Karpas-422 (cell line): Measurements from ENCODE around the gene TRIB2. TPM values are rescaled to one million over a fixed set of nuclear protein-coding genes. Genes with fewer than 3 reads are reported as not detected.

Experiments
- DNase-seq: peaks from one replicate; pipeline ENCODE4 v3.0.0-alpha.2; 2015
- H2AFZ ChIP-seq: fragments of 200-600 bp; sonication (generic); 2 replicates; pipeline ENCODE4 v1.6.1; 2014; ENCODE audit warnings: antibody characterized with exemption, low read length, mixed read lengths
- H3K27ac ChIP-seq: fragments of 200-600 bp; sonication (generic); 2 replicates; pipeline ENCODE4 v1.5.1; 2014; ENCODE audit warnings: mild to moderate bottlenecking, low read length, moderate library complexity
- H3K27me3 ChIP-seq: fragments of 200-600 bp; sonication (generic); 2 replicates; pipeline ENCODE4 v1.6.1; 2014; ENCODE audit warnings: low read length, mixed read lengths
- H3K36me3 ChIP-seq: fragments of 200-600 bp; sonication (generic); 2 replicates; pipeline ENCODE4 v1.6.1; 2014; ENCODE audit warnings: low read length, mixed read lengths; ENCODE audit not compliant: insufficient read depth
- H3K4me1 ChIP-seq: fragments of 200-600 bp; sonication (generic); 2 replicates; pipeline ENCODE4 v1.6.1; 2014; ENCODE audit warnings: mild to moderate bottlenecking, low read length, mixed read lengths
- H3K4me2 ChIP-seq: fragments of 200-600 bp; sonication (generic); 2 replicates; pipeline ENCODE4 v1.6.1; 2014; ENCODE audit warnings: low read length, low read depth, mild to moderate bottlenecking; ENCODE audit not compliant: poor library complexity, severe bottlenecking
- H3K4me3 ChIP-seq: fragments of 200-600 bp; sonication (generic); 2 replicates; pipeline ENCODE4 v1.5.1; 2014; ENCODE audit warnings: mild to moderate bottlenecking, antibody characterized with exemption, low read length, mixed read lengths
- H3K79me2 ChIP-seq: fragments of 200-600 bp; sonication (generic); 2 replicates; pipeline ENCODE4 v1.6.1; 2014; ENCODE audit warnings: mild to moderate bottlenecking, low read length, mixed read lengths
- H3K9ac ChIP-seq: fragments of 200-600 bp; sonication (generic); 2 replicates; pipeline ENCODE4 v1.6.0; 2014; ENCODE audit warnings: low read length
- H3K9me2 ChIP-seq: fragments of 200-600 bp; sonication (generic), shearing (Covaris generic); replicated peaks from 2 replicates; pipeline ENCODE4 v1.6.0; 2014; ENCODE audit warnings: mild to moderate bottlenecking, low read length, moderate library complexity; ENCODE audit not compliant: insufficient read depth
- H3K9me3 ChIP-seq: fragments of 300-700, 200-600 bp; sonication (generic); 2 replicates; pipeline ENCODE4 v1.6.1; 2014; ENCODE audit warnings: low read length, mixed read lengths
- H4K20me1 ChIP-seq: fragments of 200-600 bp; sonication (generic); 2 replicates; pipeline ENCODE4 v1.6.1; 2014; ENCODE audit warnings: mild to moderate bottlenecking, antibody characterized with exemption, low read length, low read depth; ENCODE audit not compliant: insufficient read depth
- total RNA-seq: library from RNA; depleted of rRNA; stranded (reverse); fragments of >200 nt; shearing (Covaris generic); gene quantifications from 2 replicates; pipeline ENCODE4 v1.2.3, GENCODE V29; 2014; ENCODE audit warnings: low replicate concordance

The TRIB2 gene
- total RNA-seq, 1 experiment from 2014 or later = 188 TPM

DNA sequence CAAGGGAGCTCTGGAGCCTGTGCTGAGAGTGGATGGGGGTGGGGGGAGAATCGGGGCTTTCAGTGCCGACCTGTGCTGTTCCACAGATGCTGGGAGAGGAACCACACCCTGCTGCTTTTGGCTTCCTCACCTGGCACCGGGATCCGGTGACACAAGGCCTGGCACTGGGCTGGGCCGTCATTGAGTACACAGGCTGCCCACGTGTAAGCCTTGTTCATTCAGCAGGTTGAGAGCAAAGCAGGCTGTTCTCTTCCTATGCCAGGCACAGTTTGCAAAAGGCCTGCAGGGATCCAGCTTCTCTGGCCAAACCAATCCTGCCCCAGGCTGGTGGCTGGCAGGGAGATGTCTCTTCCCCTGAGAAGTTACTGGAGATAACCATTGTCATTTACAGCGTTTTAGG, 17.1 kb downstream of the TRIB2 start:
- Histone ChIP-seq H3K9ac (no peak overlapping the region), H3K79me2 (peaks cover 53% of the 10 kb centered on the region), H3K36me3 (peaks cover 69% of the 10 kb centered on the region; the same call in 1 of the 2 replicates), H3K27me3 (no peaks in the 10 kb centered on the region), H3K27ac (no peak overlapping the region), H3K4me2 (no peak overlapping the region), H4K20me1 (peaks cover 86% of the 10 kb centered on the region), H3K4me3 (no peak overlapping the region), H3K4me1 (peaks cover 10% of the 10 kb centered on the region), H3K9me3 (no peaks in the 10 kb centered on the region), H3K9me2 (no peaks in the 10 kb centered on the region), H2AFZ (no peak overlapping the region)
- DNase-seq = no peak

GRCh38 chr2:12734914-12735654, 18.3 kb downstream of the TRIB2 start:
- Histone ChIP-seq H4K20me1 (peaks cover 84% of the 10 kb centered on the region), H2AFZ (no peak overlapping the region), H3K9me2 (no peaks in the 10 kb centered on the region), H3K36me3 (peaks cover 66% of the 10 kb centered on the region), H3K9me3 (no peaks in the 10 kb centered on the region), H3K4me1 (peaks cover 10% of the 10 kb centered on the region), H3K4me2 (no peak overlapping the region), H3K9ac (no peak overlapping the region), H3K4me3 (no peak overlapping the region), H3K27ac (no peak overlapping the region), H3K27me3 (no peaks in the 10 kb centered on the region), H3K79me2 (peaks cover 41% of the 10 kb centered on the region)
- DNase-seq = no peak

DNA sequence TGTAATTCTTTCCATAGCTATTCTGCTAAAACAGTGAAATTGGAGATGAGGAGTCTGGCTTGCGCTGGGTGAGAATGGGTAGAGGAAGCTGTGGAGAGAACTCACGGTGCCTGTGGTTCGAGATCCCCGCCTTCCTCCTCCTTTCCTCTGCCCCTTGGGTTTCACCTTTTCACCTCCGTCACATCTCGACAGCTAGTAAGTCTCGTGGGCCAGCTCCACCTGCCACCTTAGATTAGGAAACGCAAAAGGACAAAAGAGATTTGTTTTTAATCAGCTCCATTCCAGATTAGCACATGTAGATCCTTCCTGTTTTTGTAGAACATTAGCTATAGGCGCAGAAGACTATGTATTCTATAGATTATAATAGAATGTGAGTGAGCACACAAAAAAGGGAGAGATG, 20.6 kb downstream of the TRIB2 start:
- no peak for DNase-seq
- Histone ChIP-seq H4K20me1 (peaks cover 82% of the 10 kb centered on the region), H3K79me2 (peaks cover 26% of the 10 kb centered on the region), H3K27ac (no peak overlapping the region), H3K4me1 (peaks cover 10% of the 10 kb centered on the region), H3K36me3 (peaks cover 61% of the 10 kb centered on the region), H2AFZ (no peak overlapping the region), H3K9me2 (no peaks in the 10 kb centered on the region), H3K9ac (no peak overlapping the region), H3K9me3 (no peaks in the 10 kb centered on the region), H3K4me3 (no peak overlapping the region), H3K27me3 (no peaks in the 10 kb centered on the region), H3K4me2 (no peak overlapping the region)

DNA sequence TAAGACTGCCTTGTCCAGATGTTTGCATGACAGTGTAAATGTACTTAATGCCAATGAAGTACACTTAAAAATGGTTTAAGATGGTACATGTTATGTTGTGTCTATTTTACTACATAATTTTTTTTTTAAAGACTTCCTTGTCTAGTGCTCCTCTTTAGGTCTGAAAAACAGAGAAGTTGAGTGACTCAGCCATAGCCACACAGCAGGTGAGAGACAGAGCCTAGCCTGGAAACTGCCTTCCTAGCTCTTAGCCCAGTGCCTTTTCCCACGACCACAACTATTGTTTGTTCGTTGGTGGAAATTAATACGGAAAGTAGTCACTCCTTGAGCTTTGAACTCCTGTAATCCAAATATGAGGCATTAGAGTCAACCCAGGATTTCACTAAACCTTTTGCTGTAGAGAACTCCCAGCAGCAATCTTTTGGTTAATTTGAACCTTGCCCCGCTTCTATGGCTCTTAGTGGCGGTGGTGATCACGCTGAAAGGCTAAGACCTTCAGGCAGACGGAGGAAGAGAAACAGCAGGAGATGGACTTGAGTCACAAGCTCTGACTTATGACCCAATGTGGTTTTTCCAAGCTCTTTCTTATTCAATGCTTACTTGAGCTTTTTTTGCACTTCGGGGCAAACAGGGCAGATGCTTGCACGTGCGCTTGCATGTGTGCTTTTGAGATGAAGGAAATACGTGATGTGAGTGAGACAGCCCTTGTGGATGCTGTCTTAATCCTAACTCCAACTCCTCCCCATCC, 21.2 kb downstream of the TRIB2 start:
- Histone ChIP-seq H2AFZ (no peak overlapping the region), H3K9me2 (no peaks in the 10 kb centered on the region), H3K4me3 (no peak overlapping the region), H3K79me2 (peaks cover 19% of the 10 kb centered on the region), H3K9me3 (no peaks in the 10 kb centered on the region), H3K4me2 (no peak overlapping the region), H3K27me3 (no peaks in the 10 kb centered on the region), H3K36me3 (peaks cover 61% of the 10 kb centered on the region), H3K4me1 (peaks cover 10% of the 10 kb centered on the region), H4K20me1 (peaks cover 82% of the 10 kb centered on the region), H3K9ac (no peak overlapping the region), H3K27ac (no peak overlapping the region)
- DNase-seq = no peak

DNA sequence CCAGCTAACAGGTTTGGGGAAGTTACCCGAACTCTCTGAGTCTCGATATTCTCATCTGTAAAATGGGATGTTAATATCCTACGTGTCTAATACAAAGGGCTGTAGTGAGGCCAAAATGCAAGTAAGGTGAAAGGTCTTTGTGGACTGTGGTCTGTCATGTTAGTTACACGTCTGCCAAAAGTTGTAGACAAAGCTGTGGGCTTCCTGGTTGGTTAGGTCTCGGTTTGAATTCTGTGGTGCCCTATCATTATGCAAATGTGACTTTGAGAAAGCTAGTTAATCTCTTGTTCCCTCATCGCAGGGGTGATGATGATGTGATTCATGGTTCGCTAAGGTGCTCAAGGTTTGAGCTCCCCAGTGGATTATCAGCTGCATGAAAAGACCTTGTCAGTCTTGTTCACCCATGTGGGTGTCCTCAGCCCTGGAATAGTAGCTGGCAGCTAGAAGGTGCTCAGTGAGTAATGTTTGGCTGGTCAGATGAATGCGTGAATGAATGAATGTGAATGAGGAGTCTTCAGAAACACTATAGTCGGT, 23.1 kb downstream of the TRIB2 start:
- Histone ChIP-seq H3K9ac (no peak overlapping the region), H3K4me2 (no peak overlapping the region), H3K4me3 (no peak overlapping the region), H3K36me3 (peaks cover 48% of the 10 kb centered on the region), H3K27me3 (no peaks in the 10 kb centered on the region), H3K4me1 (no peaks in the 10 kb centered on the region), H3K27ac (no peak overlapping the region), H2AFZ (no peak overlapping the region), H3K79me2 (peaks cover 7% of the 10 kb centered on the region; the same call in 1 of the 2 replicates), H3K9me3 (no peaks in the 10 kb centered on the region), H3K9me2 (no peaks in the 10 kb centered on the region), H4K20me1 (peaks cover 81% of the 10 kb centered on the region)
- DNase-seq = peak; percentile 45

GRCh38 chr2:12741380-12741779, 24.6 kb downstream of the TRIB2 start:
- no peaks in the 10 kb centered on the region for H3K4me1 ChIP-seq
- H3K9me2 ChIP-seq = no peaks in the 10 kb centered on the region
- no peak overlapping the region for H3K27ac ChIP-seq
- no peak overlapping the region for H3K4me3 ChIP-seq
- H3K79me2 ChIP-seq = peaks cover 4% of the 10 kb centered on the region; the same call in 1 of the 2 replicates
- H3K36me3 ChIP-seq = peaks cover 42% of the 10 kb centered on the region
- peaks cover 71% of the 10 kb centered on the region for H4K20me1 ChIP-seq
- H3K9me3 ChIP-seq = no peaks in the 10 kb centered on the region
- no peak overlapping the region for H2AFZ ChIP-seq
- H3K27me3 ChIP-seq = no peaks in the 10 kb centered on the region
- no peak overlapping the region for H3K9ac ChIP-seq
- H3K4me2 ChIP-seq = no peak overlapping the region
- DNase-seq = peak; percentile 38

GRCh38 chr2:12742891-12743290, 26.2 kb downstream of the TRIB2 start:
- no peaks in the 10 kb centered on the region for H3K9me2 ChIP-seq
- H3K9me3 ChIP-seq = no peaks in the 10 kb centered on the region
- H3K36me3 ChIP-seq = peaks cover 29% of the 10 kb centered on the region
- peaks cover 57% of the 10 kb centered on the region for H4K20me1 ChIP-seq
- H3K27me3 ChIP-seq = no peaks in the 10 kb centered on the region
- H3K9ac ChIP-seq = no peak overlapping the region
- no peak overlapping the region for H2AFZ ChIP-seq
- no peak overlapping the region for H3K4me3 ChIP-seq
- no peaks in the 10 kb centered on the region; the same call in 1 of the 2 replicates for H3K79me2 ChIP-seq
- no peak for DNase-seq
- H3K27ac ChIP-seq = no peak overlapping the region
- no peak overlapping the region for H3K4me2 ChIP-seq
- no peaks in the 10 kb centered on the region for H3K4me1 ChIP-seq

DNA sequence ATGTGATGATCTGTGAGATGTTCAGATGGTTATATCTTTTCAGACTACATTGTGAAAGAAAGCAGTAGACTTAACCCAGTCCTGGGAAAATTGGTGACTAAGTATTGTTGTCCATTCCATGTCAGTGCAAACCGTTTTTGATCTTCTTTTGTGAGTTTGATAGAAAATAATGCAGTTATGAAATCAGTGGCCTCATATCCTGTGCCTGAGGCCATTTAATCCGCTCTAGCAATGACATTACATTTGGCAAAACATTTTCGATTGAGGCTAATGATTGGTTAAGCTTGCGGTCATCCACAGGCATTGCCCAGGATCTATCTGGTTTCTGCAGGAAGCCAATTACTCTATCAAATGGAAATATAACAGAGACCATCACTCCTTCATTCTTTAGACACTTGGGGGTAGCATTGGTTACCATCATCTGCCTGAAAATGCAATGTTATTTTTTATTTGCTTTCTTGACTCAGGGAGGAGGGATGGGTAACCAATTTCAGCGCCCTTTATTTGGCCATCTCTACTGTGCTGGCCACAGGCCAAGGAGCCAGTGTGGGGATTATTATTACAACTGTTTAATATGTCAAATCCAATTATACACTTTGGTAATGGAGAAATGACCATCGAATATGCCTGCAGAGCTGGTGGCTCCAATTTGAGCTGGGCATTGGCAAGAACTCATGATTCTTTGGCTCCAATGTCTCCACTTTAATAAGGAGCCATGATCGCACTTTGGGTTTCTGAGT, 33.6 kb downstream of the TRIB2 start:
- H3K4me1 ChIP-seq = no peaks in the 10 kb centered on the region
- no peaks in the 10 kb centered on the region for H3K36me3 ChIP-seq
- no peak overlapping the region for H3K27ac ChIP-seq
- H3K9me2 ChIP-seq = no peaks in the 10 kb centered on the region
- DNase-seq = no peak
- H3K4me2 ChIP-seq = no peak overlapping the region
- H2AFZ ChIP-seq = no peak overlapping the region
- H3K9me3 ChIP-seq = no peaks in the 10 kb centered on the region
- H4K20me1 ChIP-seq = peaks cover 3% of the 10 kb centered on the region; the same call in 1 of the 2 replicates
- H3K9ac ChIP-seq = no peak overlapping the region
- H3K79me2 ChIP-seq = no peaks in the 10 kb centered on the region
- H3K27me3 ChIP-seq = no peaks in the 10 kb centered on the region
- no peak overlapping the region for H3K4me3 ChIP-seq
